A673 (cell line): ENCODE data around the gene PHAX.

Experiments
- CTCF ChIP-seq: fragments of 300-800, 200-600 bp; sonication (generic); conservative IDR thresholded peaks from 2 replicates; pipeline ENCODE4 v1.5.1; 2017; ENCODE audit warnings: low read depth, mild to moderate bottlenecking, antibody characterized with exemption, low read length, moderate library complexity, mixed read lengths
- EZH2 ChIP-seq: fragments of 200-600 bp; sonication (generic); IDR thresholded peaks from 2 replicates; pipeline ENCODE4 v1.6.1; 2017; ENCODE audit warnings: borderline replicate concordance, low read depth, mild to moderate bottlenecking, mixed read lengths, antibody characterized with exemption, low read length; ENCODE audit not compliant: poor library complexity, severe bottlenecking

GRCh38 chr5:126587551-126588390 is 13.0 kb upstream of the PHAX start:
- TF ChIP-seq CTCF (no peak), EZH2 (no peak)
